Measurements from ENCODE around the gene HMGB4.

GRCh38 chr1:33872275-33872674, 8.4 kb downstream of the HMGB4 start:
- TF ChIP-seq CTCF (conservative IDR thresholded peaks at IDR 0.05) (no peak), EZH2 (IDR thresholded peaks at IDR 0.05; ENCODE audit: low read depth) (no peak)
